Activated naive CD4-positive, alpha-beta T cell treated with anti-CD3 and anti-CD28 coated beads, Interleukin-2, amount 10 ng/mL, durations not matched to agents 7 days and 5 days (primary cell): ENCODE measurements around the gene CD163.
"Not testable (repeated sequence)": the region's sequence is repeated elsewhere in the genome, so short reads cannot be mapped to it uniquely, and the experiment has no call there.

Experiments
- CTCF ChIA-PET: fragments of 350-600 bp; sonication (Branson Sonifier 250); formaldehyde crosslinking; loops from one replicate; lab custom pipeline; 2021; ENCODE audit warnings: antibody characterized with exemption; lab: Charles Lee
- DNase-seq: peaks from one replicate; pipeline ENCODE4 v3.0.0-alpha.2; 2020
- H3K27ac Mint-ChIP-seq: one replicate; pipeline ENCODE4 v1.8.0; 2021; ENCODE audit warnings: mild to moderate bottlenecking, moderate library complexity, mixed read lengths
- H3K27me3 Mint-ChIP-seq: one replicate; pipeline ENCODE4 v1.8.0; 2021; ENCODE audit warnings: mild to moderate bottlenecking, mixed read lengths
- H3K36me3 Mint-ChIP-seq: one replicate; pipeline ENCODE4 v1.8.0; 2021; ENCODE audit warnings: mixed read lengths
- H3K4me1 Mint-ChIP-seq: one replicate; pipeline ENCODE4 v1.8.0; 2021; ENCODE audit warnings: mixed read lengths
- H3K4me3 Mint-ChIP-seq: one replicate; pipeline ENCODE4 v1.8.0; 2021; ENCODE audit warnings: mild to moderate bottlenecking, moderate library complexity, mixed read lengths
- H3K9me3 Mint-ChIP-seq: one replicate; pipeline ENCODE4 v1.8.0; 2021; ENCODE audit warnings: mixed read lengths

Gene CD163

GRCh38 chr12:7437494-7437893 lies 66.1 kb downstream of the CD163 start:
- H3K4me3 Mint-ChIP-seq, H3K27ac Mint-ChIP-seq, H3K36me3 Mint-ChIP-seq, DNase-seq, H3K4me1 Mint-ChIP-seq, CTCF ChIA-PET, H3K9me3 Mint-ChIP-seq: not testable (repeated sequence)
- peaks cover 37% of the 10 kb centered on the region for H3K27me3 Mint-ChIP-seq

- H3K27ac Mint-ChIP-seq = no peak overlapping the region
- no peak overlapping the region for H3K4me3 Mint-ChIP-seq
- peaks cover 2% of the 10 kb centered on the region for H3K4me1 Mint-ChIP-seq
- DNase-seq = no peak
- peaks cover 13% of the 10 kb centered on the region for H3K27me3 Mint-ChIP-seq
- H3K9me3 Mint-ChIP-seq = no peaks in the 10 kb centered on the region
- no peaks in the 10 kb centered on the region for H3K36me3 Mint-ChIP-seq
- CTCF ChIA-PET = no interaction called here
Measured at GRCh38 chr12:7434670-7435069, 68.9 kb downstream of the CD163 start.

- CTCF ChIA-PET = no interaction called here
- Mint-ChIP-seq H3K4me3 (no peak overlapping the region), H3K36me3 (no peaks in the 10 kb centered on the region), H3K27me3 (peaks cover under 1% of the 10 kb centered on the region), H3K27ac (no peak overlapping the region), H3K9me3 (no peaks in the 10 kb centered on the region), H3K4me1 (no peaks in the 10 kb centered on the region)
- no peak for DNase-seq
Measured at GRCh38 chr12:7433276-7433822, 70.2 kb downstream of the CD163 start.

- Mint-ChIP-seq H3K4me1 (no peaks in the 10 kb centered on the region), H3K4me3 (no peak overlapping the region), H3K27me3 (no peaks in the 10 kb centered on the region), H3K27ac (no peak overlapping the region), H3K9me3 (no peaks in the 10 kb centered on the region), H3K36me3 (no peaks in the 10 kb centered on the region)
- no peak for DNase-seq
- CTCF ChIA-PET = no interaction called here
Measured at GRCh38 chr12:7431993-7432685, 71.4 kb downstream of the CD163 start.
